Measurements from ENCODE around the gene DDX54. TPM values are rescaled to one million over a fixed set of nuclear protein-coding genes. Genes with fewer than 3 reads are reported as not detected.
A peak's percentile ranks its signal among the peaks of the same experiment; 100 is the strongest.

Gene DDX54
- total RNA-seq, 1 donor from 2014 or later, result 38.8 TPM

GRCh38 chr12:113195598-113195997 is 10.3 kb upstream of the DDX54 start:
- DNase-seq (ENCODE audit: low read depth in 2 of 2), result no peak

GRCh38 chr12:113194971-113195391 is 9.7 kb upstream of the DDX54 start:
- DNase-seq (ENCODE audit: low read depth in 2 of 2), result no peak

- no peak for DNase-seq (ENCODE audit: low read depth in 2 of 2)
These were observed 5.9 kb upstream of the DDX54 start for GRCh38 chr12:113191227-113191626.

- peak in 1 of 2 donors; percentile 44 for DNase-seq (ENCODE audit: low read depth in 2 of 2)
These were observed 5.5 kb upstream of the DDX54 start for GRCh38 chr12:113190761-113191160.

- DNase-seq (ENCODE audit: low read depth in 2 of 2), result no peak
These were observed 4.1 kb upstream of the DDX54 start for GRCh38 chr12:113189361-113189760.

- no peak for DNase-seq (ENCODE audit: low read depth in 2 of 2)
These were observed 1.5 kb upstream of the DDX54 start for GRCh38 chr12:113186666-113187325.

GRCh38 chr12:113186033-113186365 is 721 bp upstream of the DDX54 start:
- peak; percentile 21 to 37 for DNase-seq (ENCODE audit: low read depth in 2 of 2)

GRCh38 chr12:113184900-113185179 is 438 bp downstream of the DDX54 start:
- DNase-seq (ENCODE audit: low read depth in 2 of 2), result peak; percentile 61 to 89

GRCh38 chr12:113184098-113184899 is 979 bp downstream of the DDX54 start:
- DNase-seq (ENCODE audit: low read depth in 2 of 2), result peak in 1 of 2 donors; percentile 42

GRCh38 chr12:113183030-113183589 is 2.2 kb downstream of the DDX54 start:
- DNase-seq (ENCODE audit: low read depth in 2 of 2), result no peak

- DNase-seq (ENCODE audit: low read depth in 2 of 2), result no peak
These were observed 3.3 kb downstream of the DDX54 start for GRCh38 chr12:113181975-113182374.

- DNase-seq (ENCODE audit: low read depth in 2 of 2), result no peak
These were observed 4.9 kb downstream of the DDX54 start for GRCh38 chr12:113180333-113180732.

- no peak for DNase-seq (ENCODE audit: low read depth in 2 of 2)
These were observed 6.3 kb downstream of the DDX54 start for GRCh38 chr12:113179023-113179422.

- peak; percentile 22 to 62 for DNase-seq (ENCODE audit: low read depth in 2 of 2)
These were observed 10.6 kb downstream of the DDX54 start for GRCh38 chr12:113174461-113175384.

- DNase-seq (ENCODE audit: low read depth in 2 of 2), result no peak
These were observed 12.1 kb downstream of the DDX54 start for GRCh38 chr12:113173081-113173698.

- DNase-seq (ENCODE audit: low read depth in 2 of 2), result no peak
These were observed 13.1 kb downstream of the DDX54 start for GRCh38 chr12:113172185-113172584.

- no peak for DNase-seq (ENCODE audit: low read depth in 2 of 2)
These were observed 13.7 kb downstream of the DDX54 start for GRCh38 chr12:113171543-113171942.

- no peak for DNase-seq (ENCODE audit: low read depth in 2 of 2)
These were observed 14.4 kb downstream of the DDX54 start for GRCh38 chr12:113170926-113171325.

- DNase-seq (ENCODE audit: low read depth in 2 of 2), result no peak
These were observed 14.8 kb downstream of the DDX54 start for GRCh38 chr12:113170457-113170856.

GRCh38 chr12:113169697-113170096 is 15.6 kb downstream of the DDX54 start:
- DNase-seq (ENCODE audit: low read depth in 2 of 2), result no peak

GRCh38 chr12:113167868-113168267 is 17.4 kb downstream of the DDX54 start:
- DNase-seq (ENCODE audit: low read depth in 2 of 2), result no peak
